ENCODE results near the gene PTPRH.
"Not testable (repeated sequence)": the region's sequence is repeated elsewhere in the genome, so short reads cannot be mapped to it uniquely, and the experiment has no call there.

PTPRH gene

GRCh38 chr19:55225415-55225958 lies 16.2 kb upstream of the PTPRH start:
- 0 out of 2 replicates have a peak, but pooled peaks cover 2% of the 10 kb centered on the region for H3K9me3 ChIP-seq (ENCODE audit: low read length)

GRCh38 chr19:55224679-55225414 lies 15.5 kb upstream of the PTPRH start:
- H3K4me2 ChIP-seq (ENCODE audit: low read length); H4K20me1 ChIP-seq (ENCODE audit: insufficient read depth, low read length); H2AFZ ChIP-seq (ENCODE audit: low read length); H3K9me3 ChIP-seq (ENCODE audit: low read length); H3K4me1 ChIP-seq (ENCODE audit: insufficient read depth, low read length, severe bottlenecking); H3K27me3 ChIP-seq (ENCODE audit: insufficient read depth, low read length); H3K27ac ChIP-seq (ENCODE audit: low read depth, low read length, poor library complexity, severe bottlenecking); H3F3A ChIP-seq (ENCODE audit: insufficient read depth, low read length); H3K79me2 ChIP-seq (ENCODE audit: insufficient read depth, low read length); H3K4me3 ChIP-seq (ENCODE audit: low read depth, low read length, poor library complexity, severe bottlenecking); H3K9me2 ChIP-seq (ENCODE audit: low read depth, low read length); H3K9ac ChIP-seq (ENCODE audit: low read length): not testable (repeated sequence)
- H3K36me3 ChIP-seq (ENCODE audit: insufficient read depth, low read length) = peaks cover 87% of the 10 kb centered on the region

More at GRCh38 chr19:55225415-55225958, 16.2 kb upstream of the PTPRH start:
- no peaks in the 10 kb centered on the region for H3K27me3 ChIP-seq (ENCODE audit: insufficient read depth, low read length)
- H4K20me1 ChIP-seq (ENCODE audit: insufficient read depth, low read length) = no peaks in the 10 kb centered on the region
- peaks cover 87% of the 10 kb centered on the region for H3K36me3 ChIP-seq (ENCODE audit: insufficient read depth, low read length)
- H3K9ac ChIP-seq (ENCODE audit: low read length) = no peak overlapping the region
- no peaks in the 10 kb centered on the region for H3K4me1 ChIP-seq (ENCODE audit: insufficient read depth, low read length, severe bottlenecking)
- H3K9me2 ChIP-seq (ENCODE audit: low read depth, low read length) = no peaks in the 10 kb centered on the region
- H3K27ac ChIP-seq (ENCODE audit: low read depth, low read length, poor library complexity, severe bottlenecking) = no peak overlapping the region
- H3K79me2 ChIP-seq (ENCODE audit: insufficient read depth, low read length) = no peaks in the 10 kb centered on the region
- H2AFZ ChIP-seq (ENCODE audit: low read length) = no peak overlapping the region
- no peak overlapping the region for H3K4me2 ChIP-seq (ENCODE audit: low read length)
- no peak overlapping the region for H3K4me3 ChIP-seq (ENCODE audit: low read depth, low read length, poor library complexity, severe bottlenecking)
- TF ChIP-seq EZH2 (IDR thresholded peaks at IDR 0.05; ENCODE audit: borderline replicate concordance, low read length) (no peak), CTCF (IDR thresholded peaks at IDR 0.05; ENCODE audit: low read length) (no peak)
- 0 out of 2 replicates have a peak, but pooled peaks cover 4% of the 10 kb centered on the region for H3F3A ChIP-seq (ENCODE audit: insufficient read depth, low read length)

GRCh38 chr19:55224038-55224665 lies 14.9 kb upstream of the PTPRH start:
- Histone ChIP-seq H3K36me3 (ENCODE audit: insufficient read depth, low read length) (peaks cover 80% of the 10 kb centered on the region), H3K9me2 (ENCODE audit: low read depth, low read length) (no peaks in the 10 kb centered on the region), H3K79me2 (ENCODE audit: insufficient read depth, low read length) (no peaks in the 10 kb centered on the region), H3F3A (ENCODE audit: insufficient read depth, low read length) (0 out of 2 replicates have a peak, but pooled peaks cover 4% of the 10 kb centered on the region), H3K9ac (ENCODE audit: low read length) (no peak overlapping the region), H3K4me3 (ENCODE audit: low read depth, low read length, poor library complexity, severe bottlenecking) (no peak overlapping the region), H3K4me1 (ENCODE audit: insufficient read depth, low read length, severe bottlenecking) (no peaks in the 10 kb centered on the region), H3K9me3 (ENCODE audit: low read length) (0 out of 2 replicates have a peak, but pooled peaks cover 2% of the 10 kb centered on the region), H3K27ac (ENCODE audit: low read depth, low read length, poor library complexity, severe bottlenecking) (no peak overlapping the region), H2AFZ (ENCODE audit: low read length) (no peak overlapping the region), H3K4me2 (ENCODE audit: low read length) (no peak overlapping the region), H4K20me1 (ENCODE audit: insufficient read depth, low read length) (no peaks in the 10 kb centered on the region), H3K27me3 (ENCODE audit: insufficient read depth, low read length) (no peaks in the 10 kb centered on the region)
- TF ChIP-seq EZH2 (IDR thresholded peaks at IDR 0.05; ENCODE audit: borderline replicate concordance, low read length) = no peak
- TF ChIP-seq CTCF (IDR thresholded peaks at IDR 0.05; ENCODE audit: low read length) = no peak

All from OCI-LY1 (cell line).